ENCODE data around the gene CPN1. TPM values are rescaled to one million over a fixed set of nuclear protein-coding genes. Genes with fewer than 3 reads are reported as not detected.
"Not testable (repeated sequence)": the region's sequence is repeated elsewhere in the genome, so short reads cannot be mapped to it uniquely, and the experiment has no call there.

CPN1 gene
- total RNA-seq, 1 donor from 2014 or later = not detected

DNA sequence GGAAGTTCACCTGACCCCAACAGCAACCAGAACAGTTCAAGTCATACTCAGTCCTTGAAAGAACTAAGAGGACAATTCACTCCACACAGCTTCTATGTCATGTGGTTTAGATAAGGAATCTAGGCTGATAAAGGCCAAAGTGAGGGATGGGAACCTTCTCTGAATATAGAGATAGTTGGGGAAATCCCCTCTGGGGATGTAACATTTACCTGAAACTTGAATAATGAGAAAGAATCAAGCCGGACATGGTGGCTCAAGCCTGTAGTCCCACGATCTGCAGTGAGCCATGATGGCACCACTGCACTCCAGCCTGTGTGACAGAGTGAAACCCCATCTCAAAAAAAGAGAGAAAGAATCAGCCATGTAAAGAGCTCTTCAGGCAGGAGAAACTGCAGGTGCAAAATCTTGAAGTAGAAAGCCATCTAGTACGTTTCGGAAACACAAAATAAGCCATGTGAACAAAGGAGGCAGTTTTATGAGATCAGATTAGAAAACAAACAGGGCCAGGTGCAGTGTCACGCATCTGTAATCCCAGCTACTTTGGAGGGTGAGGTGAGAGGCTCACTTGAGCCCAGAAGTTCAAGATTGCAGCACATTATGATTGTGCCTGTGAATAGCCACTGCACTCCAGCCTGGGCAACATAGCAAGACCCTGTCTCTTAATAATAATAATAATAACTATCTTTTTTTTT lies 67.5 kb downstream of the CPN1 start:
- Mint-ChIP-seq H3K27ac (ENCODE audit: unreplicated experiment) (no peak overlapping the region), H3K9me3 (no peaks in the 10 kb centered on the region)
- DNase-seq (ENCODE audit: low read depth, low spot score) = no peak

GRCh38 chr10:100013621-100014020 lies 68.0 kb downstream of the CPN1 start:
- Mint-ChIP-seq H3K36me3 (ENCODE audit: low read depth) (no peaks in the 10 kb centered on the region), H3K9me3 (no peaks in the 10 kb centered on the region), H3K27me3 (ENCODE audit: low read depth) (peaks cover 11% of the 10 kb centered on the region), H3K4me3 (peak overlapping the region; percentile 29), H3K4me1 (peaks cover 15% of the 10 kb centered on the region), H3K27ac (ENCODE audit: unreplicated experiment) (no peak overlapping the region)
- no peak for DNase-seq (ENCODE audit: low read depth, low spot score)
- no peak for TF ChIP-seq CTCF (conservative IDR thresholded peaks at IDR 0.05)

More for the DNA sequence above, 67.5 kb downstream of the CPN1 start:
- TF ChIP-seq CTCF (conservative IDR thresholded peaks at IDR 0.05) = no peak
- Mint-ChIP-seq H3K4me3 (peak overlapping the region; percentile 29), H3K36me3 (ENCODE audit: low read depth) (no peaks in the 10 kb centered on the region), H3K27me3 (ENCODE audit: low read depth) (peaks cover 11% of the 10 kb centered on the region), H3K4me1 (peaks cover 10% of the 10 kb centered on the region)

DNA sequence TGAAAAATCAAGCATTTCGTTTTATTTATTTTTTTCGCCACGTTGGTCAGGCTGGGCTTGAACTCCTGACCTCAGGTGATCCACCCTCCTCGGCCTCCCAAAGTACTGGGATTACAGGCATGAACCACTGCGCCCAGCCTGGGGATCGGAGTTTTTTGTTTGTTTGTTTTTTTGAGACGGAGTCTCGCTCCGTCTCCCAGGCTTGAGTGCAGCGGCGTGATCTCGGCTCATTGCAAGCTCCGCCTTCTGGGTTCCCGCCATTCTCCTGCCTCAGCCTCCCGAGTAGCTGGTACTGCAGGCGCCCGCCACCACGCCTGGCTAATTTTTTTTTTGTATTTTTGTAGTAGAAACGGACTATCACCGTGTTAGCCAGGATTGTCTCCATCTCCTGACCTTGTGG lies 69.8 kb downstream of the CPN1 start:
- not testable (repeated sequence) for H3K9me3 Mint-ChIP-seq; H3K27ac Mint-ChIP-seq (ENCODE audit: unreplicated experiment); H3K36me3 Mint-ChIP-seq (ENCODE audit: low read depth); H3K4me3 Mint-ChIP-seq; DNase-seq (ENCODE audit: low read depth, low spot score)
- H3K27me3 Mint-ChIP-seq (ENCODE audit: low read depth) = peaks cover 11% of the 10 kb centered on the region
- H3K4me1 Mint-ChIP-seq = peaks cover 33% of the 10 kb centered on the region

DNA sequence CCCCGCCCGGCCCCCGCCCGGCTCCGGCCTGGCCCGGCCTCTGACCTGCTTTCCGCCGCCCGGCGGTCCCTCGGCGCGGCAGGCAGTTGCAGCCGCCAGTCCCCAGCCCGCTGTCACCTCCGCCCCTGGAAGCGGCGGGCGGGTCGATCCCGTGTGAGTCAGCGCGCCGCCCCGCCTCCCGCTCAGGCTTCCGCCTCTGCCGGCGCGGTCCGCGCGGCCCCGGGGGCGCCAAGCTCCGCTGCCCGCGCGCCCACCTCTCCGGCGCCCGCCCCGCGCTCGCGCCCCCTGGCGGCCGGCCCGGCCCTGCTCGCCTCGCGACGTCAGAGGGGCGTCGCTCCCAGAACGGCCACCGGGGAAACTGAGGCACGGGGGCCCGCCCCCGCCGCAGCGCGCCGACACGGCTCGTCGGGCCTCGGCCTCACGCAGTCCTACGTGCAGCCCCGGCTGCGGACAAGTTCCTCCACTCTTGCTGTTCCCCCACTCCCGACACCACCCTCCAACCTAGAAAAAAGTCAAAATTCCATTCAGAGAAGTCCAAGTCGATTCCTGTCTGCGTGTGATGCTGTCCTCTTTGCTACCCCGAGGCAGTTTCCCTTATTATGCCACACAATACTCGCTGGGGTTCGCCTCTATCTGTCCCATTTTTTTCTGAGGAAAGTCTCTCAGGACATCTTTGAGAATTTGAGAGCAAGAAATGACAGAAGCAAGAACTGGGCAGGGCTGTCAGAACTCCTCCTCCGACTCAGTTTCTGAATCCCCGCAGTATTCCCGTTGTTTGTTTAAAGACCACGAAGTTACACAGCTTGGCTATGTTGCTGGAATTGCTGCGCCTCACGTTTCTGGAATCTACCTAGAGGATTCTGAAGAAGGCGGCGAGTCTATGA lies 71.6 kb downstream of the CPN1 start, which contains the start of gene DNMBP:
Gene DNMBP, minus strand, starts transcription at position 155 of the 884 bp plus-strand sequence. CDS start 37,823 bp downstream, outside the sequence.
- DNase-seq (ENCODE audit: low read depth, low spot score) = peak; percentile 78
- no peaks in the 10 kb centered on the region for H3K9me3 Mint-ChIP-seq
- H3K4me3 Mint-ChIP-seq = peak within 1 kb of the TSS; percentile 95
- no peaks in the 10 kb centered on the region for H3K36me3 Mint-ChIP-seq (ENCODE audit: low read depth)
- TF ChIP-seq CTCF (conservative IDR thresholded peaks at IDR 0.05) = peak; percentile 70
- peaks cover 49% of the 10 kb centered on the region for H3K4me1 Mint-ChIP-seq
- peak within 1 kb of the TSS; percentile 76 for H3K27ac Mint-ChIP-seq (ENCODE audit: unreplicated experiment)
- peaks cover 11% of the 10 kb centered on the region for H3K27me3 Mint-ChIP-seq (ENCODE audit: low read depth)

DNA sequence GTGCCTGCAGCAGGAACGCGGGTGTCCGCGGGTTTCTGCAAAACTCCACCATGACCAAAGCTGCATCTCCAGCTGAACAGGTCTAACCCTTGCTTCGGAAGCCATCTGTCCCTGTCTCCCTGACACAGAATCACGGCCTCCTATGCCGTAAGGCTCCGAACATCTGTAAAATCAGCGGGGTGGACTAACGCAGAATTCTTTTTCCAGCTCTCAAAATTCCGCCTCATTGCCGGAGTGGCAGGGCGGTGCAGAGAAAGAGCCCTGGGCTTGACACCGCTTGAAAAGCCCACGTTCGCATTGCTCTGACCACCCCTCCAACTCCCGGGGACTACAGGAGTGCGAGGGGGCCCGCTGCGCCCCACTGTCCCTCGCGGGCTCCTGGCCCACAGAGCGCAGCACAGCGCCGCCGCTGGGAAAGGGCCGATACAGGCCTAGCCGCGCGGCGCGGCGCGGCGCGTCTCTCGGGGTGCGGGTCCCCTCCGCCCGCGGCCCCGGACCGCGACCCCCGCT lies 72.3 kb downstream of the CPN1 start:
- peak; percentile 53 for DNase-seq (ENCODE audit: low read depth, low spot score)
- Mint-ChIP-seq H3K27ac (ENCODE audit: unreplicated experiment) (peak overlapping the region; percentile 76), H3K9me3 (no peaks in the 10 kb centered on the region), H3K27me3 (ENCODE audit: low read depth) (peaks cover 11% of the 10 kb centered on the region), H3K36me3 (ENCODE audit: low read depth) (no peaks in the 10 kb centered on the region), H3K4me3 (peak overlapping the region; percentile 91), H3K4me1 (peaks cover 51% of the 10 kb centered on the region)
- no peak for TF ChIP-seq CTCF (conservative IDR thresholded peaks at IDR 0.05)
